GM20431 (cell line): ENCODE measurements around the gene MAPK12.
"Not testable (repeated sequence)": the region's sequence is repeated elsewhere in the genome, so short reads cannot be mapped to it uniquely, and the experiment has no call there.

Experiments
- in situ Hi-C: fragments of 300-500 bp; cut with MseI, MboI; formaldehyde crosslinking; loops from one replicate; pipeline ENCODE4 v1.15.0; 2020; ENCODE audit warnings: low sequenced_read_pairs; ENCODE audit not compliant: unreplicated experiment

The MAPK12 gene

GRCh38 chr22:50204998-50205397 lies 56.5 kb downstream of the MAPK12 start:
- in situ Hi-C loops, result not testable (repeated sequence)

GRCh38 chr22:50204571-50204970 lies 56.9 kb downstream of the MAPK12 start:
- in situ Hi-C loops, result no loop called here

GRCh38 chr22:50203288-50203687 lies 58.2 kb downstream of the MAPK12 start:
- in situ Hi-C loops, result no loop called here
